Hepatocyte (in vitro differentiated cells): ENCODE data around the gene TTPAL.

Experiments
- CTCF ChIP-seq: fragments of 200-600 bp; sonication (generic); IDR thresholded peaks from 2 replicates; pipeline ENCODE4 v1.5.1; 2016; ENCODE audit warnings: antibody characterized with exemption, mild to moderate bottlenecking; ENCODE audit not compliant: poor library complexity
- EZH2 ChIP-seq: fragments of 200-600 bp; sonication (generic); IDR thresholded peaks from 2 replicates; pipeline ENCODE4 v1.6.1; 2016; ENCODE audit warnings: antibody characterized with exemption, mild to moderate bottlenecking, borderline replicate concordance
- EZH2phosphoT487 ChIP-seq: fragments of 200-600 bp; sonication (generic); IDR thresholded peaks from one replicate; pipeline ENCODE4 v1.6.1; 2018; ENCODE audit warnings: antibody characterized with exemption, mild to moderate bottlenecking, low read depth, moderate library complexity; ENCODE audit not compliant: unreplicated experiment, severe bottlenecking

DNA sequence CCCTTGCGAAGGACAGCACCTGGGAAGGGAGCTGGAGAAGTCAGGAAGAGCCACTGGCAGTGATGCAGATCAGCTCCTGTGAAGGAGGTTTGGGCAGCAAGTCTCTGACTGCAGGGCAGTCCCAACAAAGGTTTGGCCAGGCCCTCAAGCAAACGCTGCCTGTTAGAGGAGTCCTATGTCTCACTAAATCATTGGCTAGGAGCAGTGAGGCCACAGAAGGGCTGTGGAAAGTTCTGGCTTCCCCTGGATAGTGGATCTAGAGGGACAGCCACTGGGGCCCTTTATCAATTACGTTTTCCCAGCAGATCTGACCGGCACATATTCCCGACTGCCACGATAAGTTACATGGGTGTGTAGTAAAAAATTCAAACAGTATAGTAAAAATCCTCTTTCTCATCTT lies 2.5 kb downstream of the TTPAL start:
- TF ChIP-seq CTCF = no peak
- TF ChIP-seq EZH2 = no peak
- TF ChIP-seq EZH2phosphoT487 = no peak
